Erythroblast (primary cell): Measurements from ENCODE around the gene ADARB1.

Experiments used
- DNase-seq, 2 experiments: peaks; one replicate each; lab custom pipeline; 2025; lab: John Stamatoyannopoulos, UW
- GATA1 ChIP-seq: IDR thresholded peaks from 2 replicates; pipeline ENCODE4 v1.6.1; 2011; ENCODE audit warnings: low read depth, mild to moderate bottlenecking, control low read depth, low read length, moderate library complexity
- POLR2A ChIP-seq: IDR thresholded peaks from 2 replicates; pipeline ENCODE4 v1.6.1; 2011; ENCODE audit warnings: mild to moderate bottlenecking, low read length

ADARB1 gene

DNA sequence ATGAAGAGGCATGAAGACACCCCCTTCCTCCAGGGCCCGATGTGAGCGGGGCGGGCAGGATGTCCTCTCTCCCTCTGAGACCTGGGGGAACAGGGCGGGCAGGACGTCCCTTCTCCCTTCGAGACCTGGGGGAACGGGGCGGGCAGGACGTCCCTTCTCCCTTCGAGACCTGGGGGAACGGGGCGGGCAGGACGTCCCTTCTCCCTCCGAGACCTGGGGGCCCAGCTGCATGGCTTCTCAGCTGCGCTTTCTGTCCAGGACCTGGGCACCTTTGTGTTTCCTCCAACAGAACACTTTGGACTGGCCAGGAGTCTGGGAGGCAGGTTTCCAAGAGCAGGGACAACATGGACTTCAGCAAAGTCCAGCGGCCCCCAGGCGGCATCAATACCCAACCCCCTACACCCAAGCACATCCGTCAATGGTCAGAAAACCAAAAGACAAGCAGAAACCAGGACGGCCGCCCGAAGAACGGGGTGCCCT is 30.8 kb upstream of the ADARB1 start:
- TF ChIP-seq GATA1: no peak
- TF ChIP-seq POLR2A: no peak
- DNase-seq: no peak

DNA sequence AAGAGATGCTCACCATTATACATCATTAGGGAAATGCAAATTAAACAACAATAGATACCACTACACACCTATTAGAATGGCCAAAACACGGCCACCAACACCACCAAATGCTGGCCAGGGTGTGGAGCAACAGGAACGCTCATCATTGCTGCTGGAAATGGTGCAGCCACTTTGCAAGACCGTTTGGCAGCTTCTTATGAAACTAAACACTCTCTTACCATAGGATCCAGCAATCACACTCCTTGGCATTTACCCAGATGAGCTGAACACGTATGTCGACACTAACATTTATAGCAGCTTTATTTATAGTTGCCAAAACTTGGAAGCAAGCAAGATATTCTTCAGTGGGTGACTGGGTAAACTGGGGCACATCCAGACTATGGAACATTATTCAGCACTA is 28.9 kb upstream of the ADARB1 start:
- no peak for DNase-seq
- no peak for TF ChIP-seq POLR2A
- TF ChIP-seq GATA1: no peak

GRCh38 chr21:45047257-45047656 is 27.1 kb upstream of the ADARB1 start:
- DNase-seq: no peak
- TF ChIP-seq POLR2A: no peak
- no peak for TF ChIP-seq GATA1

DNA sequence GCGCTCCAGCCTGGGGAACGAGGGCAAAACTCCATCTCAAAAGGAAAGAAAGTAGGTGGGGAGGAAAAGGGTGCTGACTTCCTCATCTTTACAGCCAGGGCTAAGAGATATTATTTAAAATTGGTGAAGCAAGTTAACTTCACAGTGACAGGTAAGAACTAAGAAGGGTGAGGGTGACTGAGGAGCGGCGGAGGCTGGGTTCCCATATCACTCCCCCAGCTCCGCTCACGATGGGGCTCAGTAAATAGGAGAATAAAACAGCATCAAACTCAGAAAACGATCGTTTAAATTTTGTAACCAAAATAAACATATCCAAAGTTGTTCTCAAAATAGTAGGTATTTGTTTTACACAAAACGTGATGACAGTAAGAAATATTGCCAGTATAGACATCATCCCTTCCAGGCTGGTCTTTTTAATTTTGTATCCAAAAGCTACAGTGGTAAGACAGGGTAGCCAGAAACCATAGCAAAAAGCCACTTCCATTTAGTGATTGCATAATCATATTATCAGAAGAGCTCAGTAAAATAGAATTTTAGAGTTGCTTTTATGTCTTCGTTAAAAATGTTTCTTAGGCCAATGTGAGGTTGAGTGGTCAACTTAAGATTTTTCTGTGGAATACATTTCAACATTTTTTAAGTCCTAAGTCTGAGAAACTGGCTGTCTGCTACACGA is 26.2 kb upstream of the ADARB1 start:
- DNase-seq: no peak
- TF ChIP-seq GATA1: no peak
- no peak for TF ChIP-seq POLR2A

DNA sequence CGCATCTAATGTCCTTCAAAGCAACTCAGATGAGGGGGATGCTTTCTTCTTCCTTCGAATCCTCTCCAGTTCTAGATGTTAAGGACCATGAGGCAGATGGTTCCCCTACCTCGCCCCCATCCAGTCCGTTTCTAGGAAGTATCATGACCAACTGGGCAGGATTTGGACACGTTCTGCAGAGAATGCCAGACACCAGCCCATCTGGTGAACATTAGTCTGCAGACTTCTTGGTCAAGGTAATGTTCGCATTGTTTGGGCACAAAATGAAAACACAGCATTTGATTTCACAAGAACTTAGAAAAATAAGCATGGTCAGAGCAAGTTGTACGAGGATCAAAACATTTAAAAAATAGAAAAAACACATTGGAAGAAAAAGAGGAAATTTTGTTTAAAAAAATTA is 25.4 kb upstream of the ADARB1 start:
- TF ChIP-seq GATA1 (no peak), POLR2A (no peak)
- no peak for DNase-seq

GRCh38 chr21:45049714-45050344 is 24.6 kb upstream of the ADARB1 start:
- TF ChIP-seq GATA1: no peak
- DNase-seq: no peak

DNA sequence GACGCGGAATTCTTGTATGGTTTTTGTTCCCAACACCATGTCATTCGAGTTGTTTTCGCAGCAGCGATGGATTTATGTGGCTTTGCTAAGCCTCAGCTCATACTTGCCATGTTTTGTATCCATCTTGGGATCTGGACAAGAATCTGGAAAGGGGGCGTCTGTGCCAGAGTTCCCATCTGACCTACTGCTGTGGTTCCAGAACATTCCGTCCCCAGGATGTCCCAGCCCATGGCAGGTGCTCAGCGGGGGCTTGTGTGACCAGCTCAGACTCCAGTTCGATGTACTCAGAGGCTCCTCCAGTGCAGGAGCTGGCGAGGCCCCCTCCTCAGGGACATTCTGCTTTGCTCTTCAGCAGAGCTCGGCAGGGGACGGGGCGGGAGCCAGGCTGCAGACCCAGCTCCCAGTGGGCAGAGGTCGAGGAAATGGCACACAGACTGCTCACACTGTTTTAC is 24.0 kb upstream of the ADARB1 start:
- TF ChIP-seq POLR2A (no peak), GATA1 (no peak)
- no peak for DNase-seq

DNA sequence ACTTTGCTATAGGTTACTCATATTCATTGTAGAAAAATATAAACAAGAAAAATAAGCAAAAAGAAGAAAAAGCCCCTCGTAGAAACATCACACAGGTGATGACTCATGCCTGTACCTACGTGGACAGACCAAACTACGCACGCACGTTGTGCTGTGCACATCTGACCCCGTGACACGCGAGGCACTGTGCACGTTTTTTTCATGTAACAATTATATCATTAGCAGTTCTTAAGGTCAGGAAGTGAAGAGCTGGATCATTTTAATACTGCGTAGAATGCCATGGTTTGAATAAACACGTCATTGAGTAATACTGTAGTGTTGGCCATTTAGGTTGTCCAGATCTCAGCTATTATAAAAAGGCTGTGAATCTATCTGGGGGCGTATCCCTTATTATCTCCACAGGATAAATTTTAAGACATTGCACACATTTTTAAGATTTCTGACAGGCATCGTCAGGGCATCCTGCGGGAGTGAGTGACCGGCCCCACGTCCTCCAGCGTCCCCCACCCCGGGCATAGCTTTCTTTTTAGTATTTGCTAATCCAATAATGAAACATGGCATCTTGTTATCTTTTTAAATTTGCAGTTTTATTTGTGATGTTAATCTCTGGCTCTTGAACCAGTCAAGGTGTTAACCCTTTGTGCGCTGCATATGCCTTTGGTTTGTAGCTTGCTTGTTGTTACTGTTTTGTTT is 23.4 kb upstream of the ADARB1 start:
- DNase-seq: no peak
- TF ChIP-seq GATA1 (no peak), POLR2A (no peak)

DNA sequence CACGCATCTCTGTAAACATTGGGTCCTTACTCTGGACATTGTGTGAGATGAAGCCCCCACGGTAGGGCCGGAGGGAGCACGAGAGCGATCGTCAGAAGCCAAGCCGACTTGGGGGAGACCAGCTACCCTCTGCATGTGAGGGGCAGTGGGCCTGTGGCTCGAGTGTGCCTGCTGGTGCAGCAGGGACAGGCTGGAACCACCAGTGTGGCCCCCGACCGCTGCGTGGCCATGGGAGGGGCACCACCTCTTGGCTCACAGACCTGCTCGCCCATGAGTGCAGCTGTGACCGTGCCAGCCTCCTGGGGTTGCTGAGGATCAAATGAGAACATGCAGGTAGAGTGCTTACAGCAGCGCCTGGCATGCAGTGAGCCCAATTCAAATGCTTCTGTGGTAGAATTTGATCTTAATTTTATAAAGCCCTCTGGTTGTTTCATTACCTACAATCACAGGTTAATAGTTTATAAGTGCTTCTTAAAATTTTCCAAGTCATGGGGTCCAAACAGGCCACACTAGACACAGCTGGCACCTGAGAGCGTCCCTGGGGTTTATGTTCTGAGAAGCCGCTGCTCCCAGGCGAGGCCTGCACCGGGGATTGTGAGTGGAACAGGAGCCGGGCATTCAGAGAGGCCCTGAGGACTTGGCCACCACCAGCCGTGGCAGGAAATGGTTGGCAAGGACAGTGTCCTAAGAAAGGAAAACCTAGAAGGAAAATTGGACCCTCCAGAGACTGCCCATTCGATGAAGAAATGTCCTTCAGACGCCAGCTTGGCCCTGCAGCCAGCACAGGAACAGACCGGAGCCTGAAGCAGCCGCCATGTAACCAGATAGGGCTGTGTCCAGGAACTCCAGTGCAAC is 22.6 kb upstream of the ADARB1 start:
- TF ChIP-seq GATA1 (no peak), POLR2A (no peak)
- DNase-seq: no peak

- TF ChIP-seq GATA1 (no peak), POLR2A (no peak)
- no peak for DNase-seq
These were observed 21.4 kb upstream of the ADARB1 start for GRCh38 chr21:45052960-45053359.

DNA sequence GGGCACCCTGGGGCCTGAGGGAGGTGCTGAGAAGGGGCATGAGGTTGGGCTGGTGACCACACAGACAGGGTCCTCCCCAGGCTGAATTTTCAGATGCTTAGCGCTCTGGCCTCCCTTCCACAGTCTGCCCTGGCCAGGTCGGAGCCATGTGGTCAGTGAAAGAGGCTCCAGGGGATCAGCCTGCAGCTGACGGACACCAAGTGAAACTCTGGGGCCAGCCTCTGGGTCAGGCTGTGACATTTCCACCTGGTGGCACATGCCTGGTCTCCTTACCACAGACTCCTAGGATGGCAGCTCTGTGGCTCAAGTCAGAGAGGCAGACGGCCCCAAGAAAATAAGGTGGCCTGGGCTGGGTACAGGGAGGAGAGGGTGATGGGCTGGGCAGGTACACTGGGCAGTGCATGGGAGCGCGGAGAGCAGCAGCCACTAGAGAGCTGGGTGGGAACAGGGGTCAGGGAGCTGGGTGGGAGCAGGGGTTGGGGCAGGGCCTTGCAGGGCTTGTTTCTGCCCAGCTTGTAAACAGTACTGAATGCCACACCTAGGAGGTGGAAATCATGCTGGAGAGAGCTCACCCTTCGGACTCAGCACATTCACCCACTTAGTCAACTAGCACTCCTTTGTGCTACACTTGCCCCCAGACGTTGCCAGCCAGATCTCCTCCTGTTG is 20.7 kb upstream of the ADARB1 start:
- no peak for DNase-seq
- no peak for TF ChIP-seq GATA1
- no peak for TF ChIP-seq POLR2A

- DNase-seq: no peak
- no peak for TF ChIP-seq GATA1
- no peak for TF ChIP-seq POLR2A
These were observed 20.0 kb upstream of the ADARB1 start for GRCh38 chr21:45054227-45054926.

DNA sequence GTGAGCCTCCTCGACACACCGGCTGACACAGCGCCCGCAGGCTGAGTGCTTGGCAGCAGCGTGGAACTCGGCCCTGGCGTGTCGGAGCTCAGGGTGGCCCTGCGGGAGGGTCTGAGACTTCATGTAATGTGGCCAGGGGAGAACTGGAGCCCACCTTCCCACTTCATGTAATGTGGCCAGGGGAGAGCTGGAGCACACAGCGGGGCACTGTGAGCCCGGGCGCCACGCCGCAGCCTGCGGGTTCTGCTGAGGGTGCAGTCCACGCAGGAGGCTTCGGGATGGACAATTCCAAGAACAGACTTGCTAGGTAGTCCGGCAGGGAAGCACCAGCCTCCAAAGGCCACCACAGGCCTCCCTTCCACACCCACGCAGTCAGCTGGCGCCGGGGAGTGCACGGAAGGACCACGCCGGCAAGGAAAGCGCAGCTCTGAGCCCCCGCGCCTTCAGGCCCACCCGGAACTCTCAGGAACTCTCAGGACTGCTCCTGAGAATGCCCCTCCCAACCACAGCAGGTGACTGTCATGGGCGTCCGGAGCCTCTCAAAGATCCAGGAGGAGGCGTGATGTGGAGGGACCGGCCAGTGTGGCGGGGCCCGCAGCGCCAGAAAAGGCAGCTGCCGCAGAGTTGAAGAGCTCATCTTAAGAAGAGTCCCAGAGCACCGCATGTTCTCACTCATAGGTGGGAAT is 19.3 kb upstream of the ADARB1 start:
- DNase-seq: no peak
- TF ChIP-seq GATA1: no peak
- no peak for TF ChIP-seq POLR2A
